ENCODE data around the gene PHKB.
"Not testable (repeated sequence)": the region's sequence is repeated elsewhere in the genome, so short reads cannot be mapped to it uniquely, and the experiment has no call there.

The PHKB gene

GRCh38 chr16:47460711-47461597 is at the start of gene PHKB, which contains the start of gene ITFG1:
Gene PHKB (plus strand): TSS chr16:47461331. CDS start chr16:47461351, 20 bp downstream.
Gene ITFG1 (minus strand): TSS chr16:47461063. CDS start chr16:47461045, 18 bp downstream.
- peak; percentile 95 for DNase-seq

DNA sequence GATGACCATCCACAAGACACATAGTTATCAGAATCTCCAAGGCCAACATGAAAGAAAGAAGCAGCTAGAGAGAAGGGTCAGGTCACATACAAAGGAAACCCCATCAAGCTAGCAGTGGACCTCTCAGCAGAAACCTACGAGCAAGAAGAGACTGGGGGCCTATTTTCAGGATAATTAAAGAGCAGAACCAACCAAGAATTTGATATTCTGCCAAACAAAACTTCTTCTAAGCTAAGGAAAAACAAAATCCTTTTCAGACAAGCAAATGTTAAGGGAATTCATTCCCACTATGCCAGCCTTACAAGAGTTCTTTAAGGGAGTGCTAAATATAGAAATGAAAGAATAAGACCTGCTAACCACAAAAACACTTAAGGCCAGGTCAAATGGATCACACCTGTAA is 48.1 kb upstream of the PHKB start:
- no peak for DNase-seq

DNA sequence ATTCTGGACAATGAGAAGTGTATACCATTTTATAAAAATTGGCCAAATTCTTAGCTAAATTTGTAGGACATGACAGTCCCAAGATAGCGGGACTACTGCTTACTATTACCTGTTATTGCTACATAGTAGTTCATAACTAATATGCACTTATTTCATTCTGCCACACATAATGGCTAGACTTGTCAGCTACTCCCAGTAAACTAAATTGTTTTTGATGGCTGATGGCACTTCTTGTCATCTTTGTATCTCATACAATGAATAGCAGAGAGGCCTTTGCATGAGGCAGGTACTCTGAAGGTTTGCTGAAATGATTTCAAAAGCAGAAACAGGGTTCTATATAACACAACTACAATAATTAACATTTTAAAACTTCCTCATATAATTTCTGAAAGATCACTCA is 44.3 kb upstream of the PHKB start:
- DNase-seq, result no peak

DNA sequence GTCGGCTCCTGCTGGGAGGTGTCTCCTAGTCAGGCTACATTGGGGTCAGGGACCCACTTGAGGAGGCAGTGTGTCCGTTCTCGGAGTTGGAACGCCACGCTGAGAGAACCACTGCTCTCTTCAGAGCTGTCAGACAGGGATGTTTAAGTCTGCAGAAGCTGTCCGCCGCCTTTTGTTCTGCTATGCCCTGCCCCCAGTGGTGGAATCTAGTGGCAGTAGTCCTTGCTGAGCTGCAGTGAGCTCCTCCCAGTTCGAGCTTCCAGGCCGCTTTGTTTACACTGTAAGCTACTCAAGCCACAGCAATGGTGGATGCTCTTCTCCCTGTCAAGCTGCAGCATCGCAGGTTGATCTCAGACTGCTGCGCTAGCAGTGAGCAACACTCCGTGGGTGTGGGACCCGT is 36.3 kb upstream of the PHKB start:
- DNase-seq, result no peak

DNA sequence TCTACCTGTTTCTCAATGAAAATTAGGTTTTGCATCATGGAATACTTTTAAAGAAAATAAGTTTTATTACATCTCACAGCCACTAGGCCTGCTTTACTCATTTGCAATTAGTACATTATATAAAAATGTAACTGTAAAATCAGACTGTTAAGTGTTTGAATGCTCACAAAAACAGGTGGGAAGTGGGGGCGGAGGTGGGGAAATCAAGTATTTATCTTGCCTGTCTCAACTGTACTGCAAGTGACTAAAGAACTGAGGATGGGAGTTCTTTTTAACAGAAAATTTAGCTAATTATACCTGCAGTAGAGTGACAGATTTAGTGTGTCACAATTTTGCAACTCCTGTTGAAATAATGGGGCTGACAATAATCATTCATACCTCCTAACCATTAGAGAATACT is 34.3 kb upstream of the PHKB start:
- DNase-seq, result no peak

DNA sequence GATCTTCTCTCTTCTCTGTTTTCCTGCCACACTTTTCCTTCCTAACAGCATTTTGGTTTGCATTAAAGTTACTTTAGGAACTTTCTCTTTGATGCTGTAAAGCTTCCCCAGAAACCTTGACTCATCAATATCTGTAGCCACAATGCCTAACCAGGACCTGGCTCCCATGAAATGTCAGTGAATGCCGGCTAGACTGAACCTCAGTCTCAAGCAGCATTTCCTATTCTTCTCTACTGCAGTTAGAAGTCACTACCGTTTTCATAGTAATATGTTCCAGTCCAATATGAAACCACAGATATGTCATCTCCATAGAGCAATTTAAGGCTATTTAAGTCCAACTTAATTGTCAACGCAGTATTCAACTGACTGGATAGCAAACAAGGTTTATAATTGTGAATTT is 29.2 kb upstream of the PHKB start:
- DNase-seq, result no peak

DNA sequence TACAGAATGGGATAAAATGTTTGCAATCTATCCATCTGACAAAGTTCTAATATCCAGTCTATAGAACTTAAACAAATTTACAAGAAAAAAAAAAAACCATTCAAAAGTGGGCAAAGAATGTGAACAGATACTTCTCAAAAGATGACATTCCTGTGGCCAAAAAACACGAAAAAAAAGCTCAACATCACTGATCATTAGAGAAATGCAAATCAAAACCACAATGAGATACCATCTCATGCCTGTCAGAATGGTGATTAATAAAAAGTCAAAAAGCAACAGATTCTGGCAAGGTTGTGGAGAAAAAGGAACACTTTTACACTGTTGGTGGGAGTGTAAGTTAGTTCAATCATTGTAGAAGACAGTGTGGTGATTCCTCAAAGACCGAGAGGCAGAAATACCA is 26.9 kb upstream of the PHKB start:
- DNase-seq, result not testable (repeated sequence)

DNA sequence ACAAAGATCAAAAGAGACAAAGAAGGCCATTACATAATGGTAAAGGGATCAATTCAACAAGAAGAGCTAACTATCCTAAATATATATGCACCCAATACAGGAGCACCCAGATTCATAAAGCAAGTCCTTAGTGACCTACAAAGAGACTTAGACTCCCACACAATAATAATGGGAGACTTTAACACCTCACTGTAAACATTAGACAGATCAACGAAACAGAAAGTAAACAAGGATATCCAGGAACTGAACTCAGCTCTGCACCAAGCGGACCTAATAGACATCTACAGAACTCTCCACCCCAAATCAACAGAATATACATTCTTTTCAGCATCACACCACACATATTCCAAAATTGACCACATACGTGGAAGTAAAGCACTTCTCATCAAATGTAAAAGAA is 21.1 kb upstream of the PHKB start:
- DNase-seq, result not testable (repeated sequence)

- DNase-seq, result not testable (repeated sequence)
Observed at GRCh38 chr16:47442884-47443283, 18.2 kb upstream of the PHKB start.

GRCh38 chr16:47446431-47446830 is 14.7 kb upstream of the PHKB start:
- DNase-seq, result no peak

DNA sequence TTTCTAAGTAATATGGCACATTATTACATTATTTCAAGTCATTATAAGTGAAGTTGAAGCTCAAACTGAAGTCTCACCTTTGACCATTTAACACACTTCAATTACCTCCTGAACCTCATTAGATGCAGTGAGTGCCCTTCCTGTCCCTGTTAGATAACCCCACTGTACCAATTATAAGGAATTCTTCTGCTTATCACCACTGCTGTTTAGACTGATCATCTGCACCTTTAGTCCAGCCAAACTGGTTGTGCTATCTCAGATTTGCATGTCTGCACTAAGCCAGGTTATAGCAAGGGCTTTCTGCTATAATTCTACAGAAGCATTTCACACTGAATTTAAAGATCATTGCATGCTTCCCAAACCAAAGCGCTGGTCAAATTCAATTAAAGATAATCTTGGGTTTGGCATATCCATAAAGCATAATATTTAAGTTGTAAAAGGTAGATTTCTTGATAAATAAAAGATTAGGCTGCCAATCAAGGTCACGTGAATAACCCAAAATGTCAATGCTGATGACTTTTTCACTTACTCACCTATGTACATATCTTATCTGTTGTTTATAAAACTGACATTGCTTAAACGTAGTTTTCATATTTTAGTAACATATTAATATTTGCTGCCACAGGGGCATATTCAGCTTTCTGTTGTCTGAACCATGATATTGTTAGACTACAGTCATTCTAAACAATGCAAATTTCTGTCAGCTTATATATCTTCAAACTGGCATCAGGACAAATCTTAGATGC is 12.1 kb upstream of the PHKB start:
- no peak for DNase-seq

- no peak for DNase-seq
Observed at GRCh38 chr16:47449788-47450187, 11.3 kb upstream of the PHKB start.

GRCh38 chr16:47458331-47458730 is 2.8 kb upstream of the PHKB start:
- DNase-seq, result no peak

DNA sequence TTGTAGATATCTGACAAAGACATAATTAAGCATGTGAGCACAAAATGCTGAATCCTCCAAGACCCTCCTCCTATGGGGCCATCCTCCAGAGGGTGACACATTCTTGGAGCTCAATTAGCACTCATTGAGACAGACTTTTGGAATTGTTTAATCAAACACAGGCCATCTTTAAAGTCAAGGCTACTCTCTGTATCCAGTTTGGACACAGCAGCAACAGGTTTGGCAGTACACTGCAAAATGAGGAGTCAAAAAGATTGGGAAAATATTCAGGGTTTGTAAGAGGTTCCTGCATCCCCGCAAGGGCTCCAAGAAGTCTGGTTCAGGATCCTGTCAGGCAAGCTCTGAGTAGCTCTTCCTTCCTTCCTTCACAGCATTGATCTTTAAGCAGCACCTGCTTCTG is 1.5 kb upstream of the PHKB start:
- DNase-seq, result no peak

DNA sequence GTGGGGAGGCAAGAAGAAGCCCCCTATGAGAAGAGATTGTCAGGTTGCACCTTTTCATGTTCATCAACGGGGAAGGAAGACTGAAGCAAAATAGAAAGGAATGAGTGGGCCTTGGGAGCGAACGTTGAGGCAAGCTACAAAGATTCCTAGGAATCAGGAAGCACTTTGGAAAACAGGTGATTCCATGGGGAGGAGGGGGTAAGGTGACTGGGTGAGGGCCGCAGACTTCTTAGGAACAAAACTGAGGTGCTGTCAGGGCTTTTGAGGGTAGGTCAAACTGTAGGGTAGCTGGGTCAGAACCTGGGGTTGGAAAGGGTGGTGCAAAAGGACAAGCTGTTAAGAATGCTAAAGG is 796 bp upstream of the PHKB start:
- no peak for DNase-seq

DNA sequence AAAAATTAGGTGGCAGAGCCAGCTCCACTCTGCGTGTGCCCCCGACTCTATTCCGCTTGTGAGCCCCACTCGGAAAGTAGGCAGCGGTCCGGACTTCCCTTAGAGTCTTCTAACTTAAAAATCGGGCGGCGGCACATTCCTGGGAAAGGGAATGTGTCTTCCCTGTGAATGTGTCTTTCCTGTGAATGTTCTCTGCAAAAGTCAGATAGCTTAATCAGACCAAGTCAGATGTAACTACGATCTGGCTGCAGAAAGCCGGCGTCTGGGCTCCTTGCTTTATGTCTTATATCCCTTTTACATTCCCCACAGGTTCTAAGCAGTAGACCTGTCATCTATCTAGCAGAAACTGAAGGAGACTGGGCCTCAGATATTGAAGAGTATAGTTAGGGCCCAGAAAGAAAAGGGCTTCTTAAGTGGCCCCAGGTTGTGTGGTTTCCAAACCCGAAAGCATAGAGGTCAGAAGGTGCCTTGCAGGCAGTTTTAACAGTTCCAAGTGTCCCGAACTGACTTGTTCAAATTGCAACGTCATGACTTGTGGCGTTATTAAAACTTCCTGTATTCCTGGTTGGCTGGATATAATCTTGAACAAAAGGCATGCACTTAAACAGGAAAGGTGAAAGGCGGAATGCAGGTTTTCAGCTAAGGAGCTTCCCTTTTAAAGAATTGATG is 601 bp downstream of the PHKB start:
- DNase-seq, result peak; percentile 15

- no peak for DNase-seq
Observed at GRCh38 chr16:47463771-47464624, 2.9 kb downstream of the PHKB start.

- DNase-seq, result no peak
Observed at GRCh38 chr16:47465919-47466630, 4.9 kb downstream of the PHKB start.

GRCh38 chr16:47467501-47467900 is 6.4 kb downstream of the PHKB start:
- no peak for DNase-seq

DNA sequence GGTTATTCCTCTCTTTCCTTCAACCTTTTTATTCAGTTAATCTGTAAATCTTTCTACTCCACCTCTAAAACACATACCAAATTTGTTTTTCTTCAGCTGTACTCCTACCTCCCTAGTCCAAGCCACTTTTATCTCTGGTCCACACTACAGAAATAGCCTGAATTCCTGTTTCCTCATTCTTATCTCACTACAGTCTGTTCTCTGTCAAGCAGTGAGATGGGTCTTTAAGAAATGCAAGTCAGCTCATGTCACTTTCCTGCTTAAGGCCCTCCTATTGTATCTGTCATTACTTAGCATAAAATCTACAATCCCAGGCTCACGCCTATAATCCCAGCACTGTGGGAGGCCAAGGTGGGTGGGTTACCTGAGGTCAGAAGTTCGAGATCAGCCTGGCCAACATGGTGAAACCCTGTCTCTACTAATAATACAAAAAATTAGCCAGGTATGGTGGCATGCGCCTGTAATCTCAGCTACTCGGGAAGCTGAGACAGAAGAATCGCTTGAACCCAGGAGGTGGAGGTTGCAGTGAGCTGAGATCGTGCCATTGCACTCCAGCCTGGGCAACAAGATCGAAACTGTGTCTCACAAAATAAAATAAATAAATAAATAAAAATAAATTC is 7.0 kb downstream of the PHKB start:
- not testable (repeated sequence) for DNase-seq

- DNase-seq, result no peak
Observed at GRCh38 chr16:47469227-47469626, 8.1 kb downstream of the PHKB start.

Data from NCI-H2171 treated with DMSO at 0.1 percent for 48 hours (cell line).